Activated CD4-positive, CD25-positive, alpha-beta regulatory T cell treated with anti-CD3 and anti-CD28 coated beads, Interleukin-2, amount 50 U/mL, for 16 hours (primary cell): ENCODE data around the gene CDK6.

Experiments used
- DNase-seq: peaks from one replicate; pipeline ENCODE4 v3.0.0-alpha.2; 2020; ENCODE audit warnings: low read depth, low spot score

Gene CDK6

DNA sequence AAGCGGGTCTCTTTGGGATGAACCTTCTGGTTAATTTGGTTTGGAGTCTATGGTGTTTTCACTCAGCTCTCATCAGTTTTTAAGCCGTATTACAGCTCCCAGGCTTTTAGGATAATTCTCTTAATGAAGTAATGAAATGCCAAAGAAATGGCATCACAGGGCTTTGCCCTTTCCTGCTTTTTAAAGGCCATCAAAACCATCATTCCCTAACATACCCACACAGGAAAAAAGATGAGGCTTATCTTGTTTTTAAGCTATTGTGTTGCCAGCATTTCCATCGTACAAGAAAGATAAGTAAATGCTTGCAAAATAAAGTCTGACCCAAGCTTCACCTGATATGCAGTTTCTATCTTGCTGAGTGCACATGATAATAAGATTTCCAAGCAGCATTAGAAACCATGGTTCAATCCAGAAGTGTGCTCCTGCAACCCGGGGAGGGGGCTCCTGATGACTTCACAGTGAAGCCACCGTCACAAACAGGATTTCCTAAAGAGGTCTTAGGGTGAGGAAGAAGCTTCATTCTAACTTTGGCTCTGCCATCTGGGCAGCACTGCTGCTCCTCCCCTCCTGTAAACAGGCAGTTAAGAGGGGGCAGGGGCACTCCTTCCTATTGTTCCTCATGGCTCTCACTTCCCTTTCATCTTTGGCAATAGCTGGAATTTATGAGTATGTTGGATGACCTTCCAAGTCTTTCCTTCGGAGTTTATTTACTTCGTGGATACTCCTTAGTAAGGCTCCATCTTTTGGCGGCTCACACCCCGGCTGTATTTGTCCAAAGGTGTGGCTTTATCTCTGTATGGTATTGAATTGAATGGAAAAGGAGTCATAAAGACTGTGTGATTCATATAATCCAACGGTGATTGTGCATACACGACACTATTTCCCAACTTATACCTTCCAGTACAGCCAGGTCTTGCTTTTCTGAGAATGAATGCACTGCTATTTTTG, 191.0 kb downstream of the CDK6 start:
- DNase-seq, result no peak

DNA sequence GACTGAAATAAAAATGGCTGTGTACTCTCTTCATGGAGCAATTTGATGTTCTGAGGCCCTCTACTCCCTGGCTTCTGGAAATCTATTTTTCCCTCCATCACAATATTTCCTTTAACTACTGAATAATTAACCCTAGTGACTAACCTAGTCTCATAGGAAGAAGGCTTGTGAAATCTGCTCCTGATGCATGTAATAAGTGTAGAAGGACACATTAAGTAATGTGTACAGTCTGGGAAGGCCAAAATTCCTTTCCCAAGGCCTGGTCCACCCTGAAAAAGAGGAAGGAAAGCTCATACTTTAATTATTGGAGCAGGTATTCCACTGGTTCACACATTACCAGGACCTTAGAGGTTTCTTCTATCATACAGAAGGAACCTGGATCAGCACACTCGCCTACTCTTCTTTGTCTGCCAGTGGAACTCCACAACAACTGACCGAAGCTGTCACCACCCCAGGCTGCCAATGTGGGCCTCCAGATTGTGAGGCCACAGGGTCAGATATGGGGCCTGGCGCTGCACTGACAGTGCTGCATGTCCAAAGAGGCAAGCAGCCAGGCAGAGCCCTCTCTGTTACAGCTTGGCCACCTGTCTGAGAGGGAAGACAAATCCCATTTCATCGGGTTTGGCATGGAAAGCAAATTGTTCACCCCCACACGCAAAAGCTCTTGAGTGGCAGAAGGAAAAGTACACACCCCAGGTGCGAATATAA, 191.8 kb downstream of the CDK6 start:
- no peak for DNase-seq

DNA sequence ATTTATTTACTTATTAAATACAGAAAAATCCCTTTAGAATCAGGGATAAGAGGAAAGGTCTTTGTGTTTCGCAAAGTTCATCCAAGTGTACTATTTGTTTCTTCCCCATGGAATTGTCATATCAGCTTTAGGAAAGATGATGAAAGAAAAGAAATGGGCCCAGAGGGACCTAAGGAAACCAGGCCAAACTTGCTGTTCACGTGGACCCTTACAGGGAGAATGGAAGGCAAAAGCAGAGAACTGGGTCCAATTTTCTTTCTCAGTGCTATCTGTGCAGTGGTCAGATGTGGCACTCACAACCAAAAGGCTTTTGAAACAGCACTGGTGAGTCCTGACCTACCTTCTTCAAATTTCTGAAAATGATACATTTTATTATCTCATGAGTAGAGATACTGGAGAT, 192.6 kb downstream of the CDK6 start:
- no peak for DNase-seq

DNA sequence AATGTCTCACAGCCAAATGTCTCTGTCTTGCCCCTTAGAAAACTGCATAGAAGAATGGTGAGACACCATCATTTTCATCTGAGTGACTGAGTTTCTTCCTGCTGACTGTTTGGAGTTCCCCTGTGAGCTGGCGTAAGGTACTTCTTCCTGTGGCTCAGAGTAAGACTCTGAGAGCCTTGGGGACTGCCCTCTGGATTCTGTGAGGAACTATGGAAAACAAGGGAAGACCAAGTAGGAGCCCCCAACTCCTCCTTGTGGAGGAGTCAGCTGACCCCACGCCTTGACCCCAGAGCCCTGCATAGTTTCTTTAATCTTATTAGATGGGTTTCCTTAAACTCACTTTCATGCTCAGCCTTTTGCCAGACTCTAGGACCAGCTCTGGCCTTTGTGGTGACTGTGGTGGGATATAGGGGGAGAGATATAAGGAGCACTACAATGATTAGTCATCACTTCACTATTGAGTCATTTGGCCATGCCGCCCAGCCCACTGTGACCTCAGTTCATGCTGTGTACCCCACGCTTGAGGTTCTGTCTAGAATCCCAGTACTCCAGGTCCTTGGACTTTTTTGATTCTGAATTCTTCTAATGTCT, 194.4 kb downstream of the CDK6 start:
- no peak for DNase-seq

- DNase-seq, result no peak
Observed at GRCh38 chr7:92639966-92640365, 196.4 kb downstream of the CDK6 start.

DNA sequence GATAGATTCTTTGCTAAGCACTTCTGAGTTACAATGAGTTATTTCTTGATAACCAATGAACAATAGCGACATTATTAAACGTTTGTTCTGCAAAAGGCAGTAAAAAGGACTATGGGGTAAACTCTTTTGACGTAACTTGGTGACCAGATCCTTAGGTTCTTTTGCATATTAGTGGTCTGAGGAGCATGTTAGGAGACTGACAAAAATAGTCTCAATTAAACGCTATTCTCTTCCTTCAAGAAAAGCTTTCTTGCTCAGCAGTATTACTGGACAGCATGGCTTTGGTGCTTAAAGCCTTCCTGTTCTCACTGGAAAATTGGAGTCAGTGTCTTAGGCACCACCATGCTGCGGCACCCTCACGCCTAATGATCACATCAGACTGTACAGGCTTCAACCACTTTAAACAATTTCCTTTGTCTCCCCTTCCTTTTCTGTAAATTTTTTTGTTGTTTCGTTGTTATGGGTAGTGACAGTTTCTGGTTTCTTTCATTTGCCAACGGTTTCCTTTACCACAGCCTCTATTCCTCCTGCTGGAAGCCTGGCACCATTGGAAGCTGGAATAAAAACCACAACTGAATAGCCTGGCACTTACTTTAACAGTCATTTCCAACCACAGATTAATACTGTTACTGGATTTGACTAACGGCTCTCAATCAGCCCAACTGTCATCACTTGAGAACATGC, 197.0 kb downstream of the CDK6 start:
- DNase-seq, result no peak

GRCh38 chr7:92636018-92636560, 200.3 kb downstream of the CDK6 start:
- DNase-seq, result no peak

DNA sequence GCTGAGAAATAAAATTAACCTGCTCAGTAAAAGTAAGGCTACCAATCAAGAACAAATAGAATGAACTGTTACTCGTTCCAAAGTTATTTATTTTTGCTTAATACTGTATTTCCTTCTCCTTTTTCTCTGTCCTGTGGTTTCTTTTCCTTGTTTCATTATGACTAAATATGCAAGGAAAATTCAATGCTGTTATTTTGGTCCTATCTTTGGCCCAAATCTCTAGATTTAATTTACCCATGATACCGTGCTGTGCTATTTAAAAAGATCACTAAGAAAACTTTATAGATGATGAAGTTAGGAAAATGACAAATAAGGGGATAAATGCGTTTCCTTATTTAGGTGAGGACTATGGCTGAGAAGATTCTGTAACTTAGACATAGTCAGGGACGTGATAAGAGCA, 200.8 kb downstream of the CDK6 start:
- no peak for DNase-seq

DNA sequence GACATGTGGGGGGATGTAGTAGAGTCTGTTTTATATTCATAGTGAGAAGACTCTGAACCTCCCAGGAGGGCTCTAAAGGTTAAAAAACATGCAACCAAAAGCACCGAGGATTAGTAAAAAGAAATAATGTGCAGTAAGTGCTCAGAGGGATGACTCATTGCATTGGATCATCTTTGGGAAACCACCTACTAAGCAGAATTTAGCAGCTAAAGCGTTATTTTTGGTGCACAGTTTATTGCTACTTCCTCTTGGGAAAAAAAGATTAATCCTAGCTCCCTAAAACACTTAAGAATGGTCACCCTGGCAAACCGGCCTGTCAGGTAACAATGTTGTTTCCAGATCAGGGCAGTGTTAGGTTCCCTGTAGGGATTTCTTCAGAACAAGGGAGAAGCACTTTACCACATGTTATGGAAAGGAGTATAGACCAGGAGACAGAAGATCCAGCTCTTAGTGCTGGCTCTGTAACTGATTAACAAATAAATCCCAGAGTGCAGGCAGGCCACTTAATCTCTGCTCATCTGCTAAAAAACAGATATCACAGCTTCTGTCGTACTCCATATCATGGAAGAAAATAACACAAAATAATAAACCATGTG, 201.4 kb downstream of the CDK6 start:
- DNase-seq, result no peak

DNA sequence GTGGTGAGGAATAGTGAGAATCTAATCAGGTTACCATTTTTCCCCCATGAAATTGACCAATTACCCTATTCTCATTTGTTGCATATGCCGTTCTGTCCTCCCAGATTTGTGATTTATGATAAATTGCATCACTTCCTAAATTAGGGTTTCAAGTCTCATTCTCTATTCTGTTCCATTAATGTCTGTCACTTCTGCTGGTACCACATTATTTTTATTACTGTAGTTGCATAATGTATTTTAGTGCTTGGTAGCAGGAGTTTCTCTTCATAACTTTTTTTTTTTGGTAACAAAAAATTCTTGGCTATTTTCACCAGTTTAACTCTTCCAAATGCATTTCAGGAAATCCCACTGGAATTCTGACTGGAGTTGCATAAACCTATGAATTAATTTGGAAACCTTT, 202.2 kb downstream of the CDK6 start:
- no peak for DNase-seq

DNA sequence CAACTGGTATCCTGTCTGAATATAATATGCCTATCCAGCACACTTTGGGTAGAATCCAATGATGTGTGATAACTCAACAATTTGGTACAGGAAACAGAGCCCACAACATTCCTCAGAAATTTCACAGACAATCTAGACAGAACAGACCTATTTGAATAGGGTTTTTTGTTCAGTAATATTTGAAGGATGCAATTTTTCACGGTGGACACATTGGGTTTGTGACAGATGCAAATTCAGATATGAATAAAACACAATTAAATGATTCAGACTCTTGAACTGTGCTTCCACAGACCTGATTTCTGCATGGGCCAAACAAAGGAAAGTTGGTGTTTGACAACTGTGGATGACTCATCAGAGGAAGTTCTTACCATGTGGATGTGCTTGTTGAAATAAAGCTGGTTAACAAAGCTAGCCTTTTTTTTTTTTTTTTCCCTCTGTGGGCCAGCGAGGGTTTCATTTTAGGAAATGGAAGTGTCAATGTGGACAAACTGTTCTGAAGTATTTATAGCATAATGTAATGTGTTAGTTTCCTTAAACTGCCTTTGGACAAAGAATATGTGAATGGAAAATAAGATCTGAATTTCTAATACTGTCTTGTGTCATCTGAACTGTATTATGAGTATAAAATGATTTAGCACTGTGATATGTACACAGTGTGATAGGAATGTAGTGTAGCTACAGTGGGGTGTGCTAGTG, 203.0 kb downstream of the CDK6 start:
- no peak for DNase-seq

DNA sequence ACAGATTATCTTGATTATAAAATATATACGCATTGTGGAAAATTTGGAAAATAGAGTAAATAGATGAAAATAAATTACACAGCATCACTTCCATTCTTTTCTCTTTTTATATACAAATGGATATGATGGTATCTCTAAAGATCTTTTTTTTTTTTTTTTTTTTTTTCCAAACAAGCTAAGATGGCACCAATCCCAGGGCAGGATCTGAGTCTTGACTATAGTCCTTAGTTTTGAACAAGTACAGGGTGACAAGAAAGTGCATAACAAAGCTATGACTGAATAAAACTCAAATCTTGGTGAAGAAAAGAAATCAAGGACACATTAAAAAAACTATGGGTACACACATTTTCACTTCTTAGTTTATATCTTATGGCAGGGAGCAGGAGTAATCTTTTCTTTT, 203.6 kb downstream of the CDK6 start:
- no peak for DNase-seq

DNA sequence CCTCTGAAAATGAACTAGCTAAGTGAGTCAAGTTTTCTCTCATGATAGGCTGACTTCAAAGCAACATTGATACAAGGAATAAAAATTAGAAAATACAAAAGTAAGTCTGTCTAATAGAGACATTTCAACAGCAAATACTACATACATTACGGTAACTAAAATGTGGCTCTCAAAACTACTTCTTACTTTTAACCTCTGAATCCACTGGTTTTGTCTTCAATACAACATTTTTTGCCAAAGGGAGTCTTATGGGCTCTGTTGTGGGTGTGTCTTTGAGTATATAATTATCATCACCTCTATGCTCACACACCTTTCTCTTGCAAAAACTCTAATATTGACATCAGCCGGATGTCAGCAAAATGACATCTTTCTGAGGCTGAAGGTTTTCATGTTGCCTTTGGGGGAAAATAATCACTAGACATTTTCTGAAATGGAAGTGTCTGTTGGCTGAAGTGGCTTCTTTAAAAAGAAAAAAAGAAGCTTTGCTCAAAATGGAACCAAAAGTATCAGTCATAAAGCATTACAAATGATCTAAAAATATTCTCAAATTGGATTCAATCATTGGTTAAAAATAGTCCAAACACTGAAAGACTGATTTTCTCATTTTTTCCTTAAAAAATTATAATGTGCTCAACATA, 204.4 kb downstream of the CDK6 start:
- DNase-seq, result no peak

DNA sequence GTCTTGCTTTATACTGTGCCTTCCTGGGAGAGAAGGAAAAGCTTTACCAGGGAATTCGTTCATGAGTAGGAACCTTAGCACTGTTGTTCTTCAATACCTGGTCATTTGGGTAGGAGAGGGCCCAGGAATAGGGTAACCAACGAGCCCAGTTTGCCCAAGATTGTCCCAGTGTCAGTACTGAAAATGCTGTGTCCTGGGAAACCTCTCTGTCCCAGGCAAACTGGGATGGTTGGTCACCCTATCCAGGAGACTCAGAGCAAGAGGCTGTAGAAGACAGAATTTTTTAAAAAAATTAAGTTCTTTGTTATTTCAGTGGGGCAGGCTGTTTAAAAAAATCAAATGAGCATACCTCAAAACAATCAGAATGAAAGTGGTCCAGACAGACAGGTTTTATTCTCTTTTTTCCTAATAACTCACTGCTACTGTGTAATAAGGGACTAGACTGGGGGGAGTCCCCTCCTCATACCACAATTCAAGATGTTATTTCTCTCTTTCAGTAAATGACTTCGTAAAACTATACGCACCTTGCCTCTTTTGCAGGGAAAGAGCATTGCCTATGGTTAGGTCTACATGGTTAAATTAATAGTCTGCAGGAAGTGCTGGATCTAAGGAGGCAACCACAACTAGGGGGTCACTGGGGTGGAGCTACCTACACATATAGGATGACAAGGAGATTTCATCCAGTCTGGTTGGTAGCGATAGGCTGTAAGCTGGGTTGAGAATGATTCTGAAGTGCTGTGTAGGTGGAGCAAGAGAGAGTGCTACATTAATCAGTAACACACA, 205.1 kb downstream of the CDK6 start:
- DNase-seq, result no peak

GRCh38 chr7:92629779-92630178, 206.6 kb downstream of the CDK6 start:
- DNase-seq, result no peak

DNA sequence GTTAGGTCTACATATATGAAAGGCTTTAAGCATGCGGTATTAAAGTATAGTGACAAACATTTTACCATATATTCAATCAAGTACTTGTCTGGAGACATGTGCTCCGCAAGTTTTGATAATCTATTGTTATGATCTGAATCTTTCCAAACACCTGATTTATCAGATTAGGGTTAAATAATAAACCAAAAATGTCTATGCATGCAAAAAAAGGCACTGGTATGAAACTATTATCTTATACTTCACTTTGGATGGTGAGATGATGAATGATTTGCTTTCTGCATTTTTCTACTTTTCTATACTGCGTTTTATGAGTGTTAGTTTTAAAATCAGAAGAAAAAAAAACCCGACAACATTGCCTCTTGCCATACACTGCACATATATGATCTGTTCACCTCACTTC, 208.4 kb downstream of the CDK6 start:
- no peak for DNase-seq

DNA sequence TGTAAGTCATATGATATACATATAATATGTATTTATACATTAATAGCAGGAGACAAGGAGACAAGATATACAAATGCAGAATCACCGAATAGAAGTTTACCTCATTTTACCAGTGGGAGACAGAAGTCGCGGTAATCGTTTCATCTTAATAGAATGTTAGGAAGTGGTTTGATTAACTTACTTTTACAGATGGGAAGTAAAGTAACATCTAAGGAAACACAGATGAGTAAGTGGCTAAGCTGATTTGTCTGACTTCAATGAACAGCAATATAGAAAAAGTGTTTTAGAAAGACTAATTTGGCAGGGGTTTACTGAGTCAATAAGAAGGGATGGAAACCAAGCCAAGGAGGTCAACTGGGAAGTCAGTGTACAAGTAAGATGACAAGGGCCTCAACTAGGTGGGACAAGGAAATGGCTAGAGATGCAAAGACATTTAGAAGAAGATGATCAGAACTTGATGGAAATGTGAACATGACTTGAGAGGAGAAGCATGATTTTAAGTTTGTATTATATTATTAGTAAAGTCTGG, 210.0 kb downstream of the CDK6 start:
- DNase-seq, result no peak

- no peak for DNase-seq
Observed at GRCh38 chr7:92625617-92626016, 210.8 kb downstream of the CDK6 start.

DNA sequence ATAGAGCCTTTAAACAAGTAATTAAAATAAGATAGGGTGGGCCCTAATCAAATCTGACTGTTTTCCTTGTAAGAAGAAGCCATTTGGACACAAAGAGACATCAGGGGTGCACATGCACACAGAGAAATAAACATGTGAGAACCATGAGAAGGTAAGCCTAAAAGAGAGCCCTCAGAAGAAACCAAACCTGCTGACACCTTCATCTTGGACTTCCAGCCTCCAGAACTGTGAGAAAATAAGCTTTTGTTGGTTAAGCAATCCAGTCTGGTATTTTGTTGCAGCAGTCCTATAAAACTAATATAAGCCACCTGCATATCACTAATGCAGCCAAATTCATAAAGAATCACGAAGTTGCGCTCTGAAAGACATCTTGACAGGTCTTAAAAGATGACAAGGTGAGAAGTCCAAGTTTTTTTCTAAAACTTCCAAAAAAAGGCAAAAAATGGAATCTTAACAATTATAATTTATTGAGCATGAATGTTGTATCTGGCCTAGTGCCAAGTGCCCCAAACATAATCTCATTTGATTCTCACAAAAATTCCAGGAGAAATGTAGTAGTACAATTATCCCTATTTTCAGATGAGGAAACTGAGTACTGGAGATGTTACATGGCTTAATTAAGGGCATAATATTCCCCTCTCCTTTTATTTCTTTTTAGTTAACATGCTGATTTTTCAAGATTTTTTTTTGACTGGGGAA, 211.9 kb downstream of the CDK6 start:
- DNase-seq, result no peak
